D721Med (cell line): ENCODE results near the gene MRPS16.

Experiments used
- DNase-seq: peaks from one replicate; pipeline ENCODE4 v3.0.0; 2011; ENCODE audit warnings: low spot score; ENCODE audit not compliant: insufficient read length
- FAIRE-seq: peaks from 2 replicates; lab custom pipeline; 2011; peaks lifted over from hg19 to GRCh38; lab: Jason Lieb, UNC
- CTCF ChIP-seq: IDR thresholded peaks from 2 replicates; pipeline ENCODE4 v1.5.1; 2012; ENCODE audit warnings: mild to moderate bottlenecking, control low read depth; ENCODE audit not compliant: insufficient read depth; ENCODE audit errors: missing control alignments

Gene MRPS16

GRCh38 chr10:73210395-73211105 lies 41.9 kb downstream of the MRPS16 start:
- no peak for FAIRE-seq
- TF ChIP-seq CTCF: no peak
- no peak for DNase-seq

- DNase-seq (no peak), FAIRE-seq (no peak)
- TF ChIP-seq CTCF: no peak
Measured at GRCh38 chr10:73209705-73210104, 42.7 kb downstream of the MRPS16 start.

- DNase-seq (no peak), FAIRE-seq (no peak)
- TF ChIP-seq CTCF: no peak
Measured at GRCh38 chr10:73207883-73208282, 44.6 kb downstream of the MRPS16 start.

- FAIRE-seq (no peak), DNase-seq (no peak)
- TF ChIP-seq CTCF: no peak
Measured at GRCh38 chr10:73206385-73206784, 46.1 kb downstream of the MRPS16 start.

- FAIRE-seq: no peak
- TF ChIP-seq CTCF: no peak
Measured at GRCh38 chr10:73205890-73206289, 46.6 kb downstream of the MRPS16 start.

GRCh38 chr10:73205081-73205480 lies 47.4 kb downstream of the MRPS16 start:
- FAIRE-seq (no peak), DNase-seq (no peak)
- no peak for TF ChIP-seq CTCF

More at GRCh38 chr10:73205890-73206289, 46.6 kb downstream of the MRPS16 start:
- DNase-seq: no peak
